ENCODE data around the gene CTSA. TPM values are rescaled to one million over a fixed set of nuclear protein-coding genes. Genes with fewer than 3 reads are reported as not detected.

CTSA gene
- total and polyA plus RNA-seq, 9 of the 15 experiments (the other 6 are each of a cell fraction or from before 2014, with no cell fraction given) = 8.8 to 61.7 (median 28.3) TPM

GRCh38 chr20:45909817-45910669, 18.9 kb downstream of the CTSA start:
- POLR2A ChIA-PET = interaction anchor here (0.6 to 2.6 kb wide), 12 partner anchors 10 to 42 kb away, joined by 3 to 13 read pairs (median 6); partner anchors contain the start of genes CTSA, PCIF1 and ZSWIM1
- TSS peak; percentile 57 for BruUV-seq (replicated peaks)
- H3K9me3 ChIP-seq (replicated peaks; ENCODE audit: control insufficient read depth, insufficient read depth, low read depth, low read length) = no peaks in the 10 kb centered on the region
- peaks cover 15% of the 10 kb centered on the region for H3K79me2 ChIP-seq (ENCODE audit: control insufficient read depth, insufficient read depth, low read length)
- peak in 3 of 4 experiments; percentile 14 to 71 (median 27) for DNase-seq (ENCODE audit: extremely low read depth in 1 of 4, low spot score in 3 of 4)
- FAIRE-seq = peak; percentile 83
- peak overlapping the region; percentile 17 for H3K4me3 ChIP-seq
- in situ Hi-C loops (cut with MboI) (no loop called here), intact Hi-C loops (cut with micrococcal nuclease) (loop anchor here (1.0 kb wide), 1 partner anchor 23 kb away; no protein-coding TSS in a partner anchor)
- H2AFZ ChIP-seq (ENCODE audit: low read depth, low read length) = peak overlapping the region; percentile 87
- 16% methylated on average over 22 of the region's 22 CpGs for WGBS (ENCODE audit: insufficient coverage, low coverage, missing lambda C conversion rate)
- CTCF ChIA-PET (ENCODE audit: low intra/inter-chr PET ratio) = no interaction called here
- H3K27me3 ChIP-seq (ENCODE audit: control insufficient read depth in 2 of 2, insufficient read depth in 2 of 2, low read length in 2 of 2) = no peaks in the 10 kb centered on the region
- peaks cover 19% of the 10 kb centered on the region; the same call in 2 of the 3 replicates for H3K36me3 ChIP-seq (ENCODE audit: control insufficient read depth, insufficient read depth, low read length)
- H3K27ac ChIP-seq (ENCODE audit: extremely low read depth, low read depth, low read length) = peak overlapping the region; percentile 85
- H3K9ac ChIP-seq (ENCODE audit: insufficient read depth in 1 of 2, low read depth in 2 of 2, low read length in 2 of 2) = peak overlapping the region; percentile 63 to 64
- peak overlapping the region; percentile 83 for H3K4me2 ChIP-seq (ENCODE audit: insufficient read depth, low read length)
- peaks cover 24 to 45% of the 10 kb centered on the region in 2 experiments for H3K4me1 ChIP-seq (replicated peaks in 1 of 2; ENCODE audit: control insufficient read depth in 2 of 2, insufficient read depth in 2 of 2, low read length in 2 of 2)
- ATAC-seq = peak; percentile 8
- H3K9me1 ChIP-seq (ENCODE audit: control insufficient read depth, insufficient read depth, low read length) = no peaks in the 10 kb centered on the region
- H4K20me1 ChIP-seq (replicated peaks; ENCODE audit: control insufficient read depth, insufficient read depth, low read length) = no peaks in the 10 kb centered on the region
- TF ChIP-seq ELK3 (CRISPR knock-in tag; IDR thresholded peaks at IDR 0.05) = no peak
- no peak for TF ChIP-seq TAF15 (IDR thresholded peaks at IDR 0.05; ENCODE audit: low read depth, low read length)
- TF ChIP-seq HLTF (IDR thresholded peaks at IDR 0.05) = 0 out of 2 replicates have a peak, but pooled peaks have one; percentile 21
- TF ChIP-seq RCOR1 (IDR thresholded peaks at IDR 0.05; ENCODE audit: borderline replicate concordance in 1 of 2, low read depth in 2 of 2, low read length in 2 of 2) = 0 out of 4 replicates have a peak, but pooled peaks of 1 of the 2 experiments have one; percentile 38
- TF ChIP-seq HMGN3 (IDR thresholded peaks at IDR 0.05; ENCODE audit: borderline replicate concordance, extremely low read depth, insufficient read length, low read depth, low read length) = no peak
- TF ChIP-seq MEF2D (tag; conservative IDR thresholded peaks at IDR 0.05; ENCODE audit: low read depth) = 0 out of 2 replicates have a peak, but pooled peaks have one; percentile 24
- no peak for TF ChIP-seq NR0B1 (IDR thresholded peaks at IDR 0.05; ENCODE audit: partially characterized antibody)
- 0 out of 2 replicates have a peak, but pooled peaks have one; percentile 18 for TF ChIP-seq NR2C2 (CRISPR knock-in tag; IDR thresholded peaks at IDR 0.05)
- TF ChIP-seq NR2C2 (tag; IDR thresholded peaks at IDR 0.05) = peak; percentile 80
- TF ChIP-seq SMARCA5 (IDR thresholded peaks at IDR 0.05) = peak; percentile 52; the same call in 1 of the 2 replicates
- TF ChIP-seq TAF1 (IDR thresholded peaks at IDR 0.05; ENCODE audit: control insufficient read depth, extremely low read depth, insufficient read depth, low read length, severe bottlenecking) = peak; percentile 20
- TF ChIP-seq CBFA2T2 (conservative IDR thresholded peaks at IDR 0.05) = no peak
- 0 out of 2 replicates have a peak, but pooled peaks have one; percentile 26 for TF ChIP-seq EHMT2 (IDR thresholded peaks at IDR 0.05)
- no peak for TF ChIP-seq TFAP4 (CRISPR knock-in tag; IDR thresholded peaks at IDR 0.05; ENCODE audit: borderline replicate concordance)
- TF ChIP-seq NRF1 (conservative IDR thresholded peaks at IDR 0.05 in 1 of 2, IDR thresholded peaks at IDR 0.05 in 1 of 2) = 0 out of 4 replicates have a peak, but pooled peaks of 1 of the 2 experiments have one; percentile 10
- peak; percentile 12; the same call in 1 of the 2 replicates for TF ChIP-seq CTBP1 (IDR thresholded peaks at IDR 0.05; ENCODE audit: borderline replicate concordance)
- no peak for TF ChIP-seq ZNF695 (CRISPR knock-in tag; IDR thresholded peaks at IDR 0.05)
- 0 out of 2 replicates have a peak, but pooled peaks have one; percentile 43 for TF ChIP-seq PTTG1 (tag; IDR thresholded peaks at IDR 0.05; ENCODE audit: low read depth)

Measured in K562 (cell line).